GM12892 (cell line): ENCODE results near the gene ARIH1.

ENCODE experiments used
- POLR2A ChIP-seq: IDR thresholded peaks from 2 replicates; pipeline ENCODE4 v1.6.1; 2011; ENCODE audit warnings: low read depth, low read length, control low read depth
- POLR2AphosphoS5 ChIP-seq: IDR thresholded peaks from 2 replicates; pipeline ENCODE4 v1.6.1; 2011; ENCODE audit warnings: low read depth, low read length, control low read depth

GRCh38 chr15:72560458-72560857 lies 86.3 kb downstream of the ARIH1 start:
- TF ChIP-seq POLR2A = no peak
- no peak for TF ChIP-seq POLR2AphosphoS5
